HG03139 (cell line): ENCODE data around the gene COL6A5.

ENCODE experiments used
- ATAC-seq: cut with Tn5 transposase; IDR thresholded peaks from one replicate; pipeline ENCODE4 v1.9.1; 2021; ENCODE audit not compliant: unreplicated experiment

Gene COL6A5

GRCh38 chr3:130514681-130515080 lies 169.2 kb downstream of the COL6A5 start:
- no peak for ATAC-seq

- no peak for ATAC-seq
Observed at GRCh38 chr3:130515755-130516154, 170.3 kb downstream of the COL6A5 start.

GRCh38 chr3:130516645-130517512 lies 171.4 kb downstream of the COL6A5 start, which contains the start of gene COL6A6:
COL6A6 (plus strand) TSS chr3:130517177; CDS start chr3:130560365, 43,188 bp downstream.
- no peak for ATAC-seq

- no peak for ATAC-seq
Observed at GRCh38 chr3:130517602-130518001, 172.1 kb downstream of the COL6A5 start.

- no peak for ATAC-seq
Observed at GRCh38 chr3:130519754-130520153, 174.3 kb downstream of the COL6A5 start.

- no peak for ATAC-seq
Observed at GRCh38 chr3:130522399-130522798, 176.9 kb downstream of the COL6A5 start.

- no peak for ATAC-seq
Observed at GRCh38 chr3:130527426-130527825, 182.0 kb downstream of the COL6A5 start.

GRCh38 chr3:130528120-130528519 lies 182.6 kb downstream of the COL6A5 start:
- no peak for ATAC-seq

GRCh38 chr3:130529486-130530215 lies 184.2 kb downstream of the COL6A5 start:
- no peak for ATAC-seq

GRCh38 chr3:130533247-130533646 lies 187.8 kb downstream of the COL6A5 start:
- no peak for ATAC-seq
